ENCODE measurements around the gene DLK1.

The DLK1 gene

GRCh38 chr14:100740196-100740825 is 13.6 kb downstream of the DLK1 start:
- Mint-ChIP-seq H3K4me3 (no peak overlapping the region), H3K9me3 (no peaks in the 10 kb centered on the region), H3K4me1 (ENCODE audit: low read depth) (no peaks in the 10 kb centered on the region), H3K27ac (no peak overlapping the region), H3K36me3 (ENCODE audit: low read depth) (no peaks in the 10 kb centered on the region), H3K27me3 (ENCODE audit: low read depth) (no peaks in the 10 kb centered on the region)
- no peak for DNase-seq (ENCODE audit: low spot score)

- Mint-ChIP-seq H3K27me3 (ENCODE audit: low read depth) (no peaks in the 10 kb centered on the region), H3K27ac (no peak overlapping the region), H3K4me3 (no peak overlapping the region), H3K36me3 (ENCODE audit: low read depth) (no peaks in the 10 kb centered on the region), H3K9me3 (no peaks in the 10 kb centered on the region), H3K4me1 (ENCODE audit: low read depth) (no peaks in the 10 kb centered on the region)
- no peak for DNase-seq (ENCODE audit: low spot score)
These were observed 14.2 kb downstream of the DLK1 start for GRCh38 chr14:100740929-100741328.

- Mint-ChIP-seq H3K4me1 (ENCODE audit: low read depth) (no peaks in the 10 kb centered on the region), H3K4me3 (no peak overlapping the region), H3K27ac (no peak overlapping the region), H3K9me3 (no peaks in the 10 kb centered on the region), H3K27me3 (ENCODE audit: low read depth) (no peaks in the 10 kb centered on the region), H3K36me3 (ENCODE audit: low read depth) (no peaks in the 10 kb centered on the region)
- DNase-seq (ENCODE audit: low spot score) = no peak
These were observed 15.3 kb downstream of the DLK1 start for GRCh38 chr14:100741966-100742365.

- H3K36me3 Mint-ChIP-seq (ENCODE audit: low read depth) = no peaks in the 10 kb centered on the region
- DNase-seq (ENCODE audit: low spot score) = no peak
- no peak overlapping the region for H3K4me3 Mint-ChIP-seq
- H3K9me3 Mint-ChIP-seq = no peaks in the 10 kb centered on the region
- H3K4me1 Mint-ChIP-seq (ENCODE audit: low read depth) = no peaks in the 10 kb centered on the region
- no peaks in the 10 kb centered on the region for H3K27me3 Mint-ChIP-seq (ENCODE audit: low read depth)
- no peak overlapping the region for H3K27ac Mint-ChIP-seq
These were observed 19.6 kb downstream of the DLK1 start for GRCh38 chr14:100746326-100746725.

- no peak for DNase-seq (ENCODE audit: low spot score)
- Mint-ChIP-seq H3K9me3 (no peaks in the 10 kb centered on the region), H3K27ac (no peak overlapping the region), H3K4me1 (ENCODE audit: low read depth) (no peaks in the 10 kb centered on the region), H3K27me3 (ENCODE audit: low read depth) (no peaks in the 10 kb centered on the region), H3K36me3 (ENCODE audit: low read depth) (no peaks in the 10 kb centered on the region), H3K4me3 (no peak overlapping the region)
These were observed 20.4 kb downstream of the DLK1 start for GRCh38 chr14:100747021-100747586.

- no peaks in the 10 kb centered on the region for H3K27me3 Mint-ChIP-seq (ENCODE audit: low read depth)
- H3K4me1 Mint-ChIP-seq (ENCODE audit: low read depth) = no peaks in the 10 kb centered on the region
- H3K36me3 Mint-ChIP-seq (ENCODE audit: low read depth) = no peaks in the 10 kb centered on the region
- no peak overlapping the region for H3K27ac Mint-ChIP-seq
- H3K4me3 Mint-ChIP-seq = no peak overlapping the region
- H3K9me3 Mint-ChIP-seq = no peaks in the 10 kb centered on the region
- DNase-seq (ENCODE audit: low spot score) = no peak
These were observed 21.0 kb downstream of the DLK1 start for GRCh38 chr14:100747736-100748135.

- H3K4me3 Mint-ChIP-seq = no peak overlapping the region
- no peak for DNase-seq (ENCODE audit: low spot score)
- H3K9me3 Mint-ChIP-seq = no peaks in the 10 kb centered on the region
- H3K4me1 Mint-ChIP-seq (ENCODE audit: low read depth) = no peaks in the 10 kb centered on the region
- H3K27me3 Mint-ChIP-seq (ENCODE audit: low read depth) = no peaks in the 10 kb centered on the region
- no peaks in the 10 kb centered on the region for H3K36me3 Mint-ChIP-seq (ENCODE audit: low read depth)
- no peak overlapping the region for H3K27ac Mint-ChIP-seq
These were observed 21.7 kb downstream of the DLK1 start for GRCh38 chr14:100748403-100748802.

- Mint-ChIP-seq H3K27me3 (ENCODE audit: low read depth) (no peaks in the 10 kb centered on the region), H3K36me3 (ENCODE audit: low read depth) (no peaks in the 10 kb centered on the region), H3K4me3 (no peak overlapping the region), H3K9me3 (no peaks in the 10 kb centered on the region), H3K4me1 (ENCODE audit: low read depth) (no peaks in the 10 kb centered on the region), H3K27ac (no peak overlapping the region)
- no peak for DNase-seq (ENCODE audit: low spot score)
These were observed 22.3 kb downstream of the DLK1 start for GRCh38 chr14:100748944-100749343.

- no peaks in the 10 kb centered on the region for H3K27me3 Mint-ChIP-seq (ENCODE audit: low read depth)
- H3K27ac Mint-ChIP-seq = no peak overlapping the region
- DNase-seq (ENCODE audit: low spot score) = no peak
- no peaks in the 10 kb centered on the region for H3K9me3 Mint-ChIP-seq
- no peak overlapping the region for H3K4me3 Mint-ChIP-seq
- H3K4me1 Mint-ChIP-seq (ENCODE audit: low read depth) = no peaks in the 10 kb centered on the region
- H3K36me3 Mint-ChIP-seq (ENCODE audit: low read depth) = no peaks in the 10 kb centered on the region
These were observed 23.4 kb downstream of the DLK1 start for GRCh38 chr14:100749967-100750597.

GRCh38 chr14:100750762-100751699 is 24.3 kb downstream of the DLK1 start:
- Mint-ChIP-seq H3K4me3 (no peak overlapping the region), H3K4me1 (ENCODE audit: low read depth) (no peaks in the 10 kb centered on the region), H3K9me3 (no peaks in the 10 kb centered on the region), H3K27me3 (ENCODE audit: low read depth) (peaks cover 4% of the 10 kb centered on the region), H3K36me3 (ENCODE audit: low read depth) (no peaks in the 10 kb centered on the region), H3K27ac (no peak overlapping the region)
- DNase-seq (ENCODE audit: low spot score) = no peak

GRCh38 chr14:100754020-100754419 is 27.3 kb downstream of the DLK1 start:
- no peaks in the 10 kb centered on the region for H3K36me3 Mint-ChIP-seq (ENCODE audit: low read depth)
- no peak for DNase-seq (ENCODE audit: low spot score)
- no peak overlapping the region for H3K27ac Mint-ChIP-seq
- H3K4me3 Mint-ChIP-seq = no peak overlapping the region
- no peaks in the 10 kb centered on the region for H3K9me3 Mint-ChIP-seq
- H3K27me3 Mint-ChIP-seq (ENCODE audit: low read depth) = peaks cover 8% of the 10 kb centered on the region
- H3K4me1 Mint-ChIP-seq (ENCODE audit: low read depth) = no peaks in the 10 kb centered on the region

GRCh38 chr14:100755649-100756048 is 29.0 kb downstream of the DLK1 start:
- DNase-seq (ENCODE audit: low spot score) = no peak
- no peak overlapping the region for H3K27ac Mint-ChIP-seq
- H3K4me3 Mint-ChIP-seq = no peak overlapping the region

GRCh38 chr14:100761481-100761880 is 34.8 kb downstream of the DLK1 start:
- Mint-ChIP-seq H3K4me1 (ENCODE audit: low read depth) (no peaks in the 10 kb centered on the region), H3K4me3 (no peak overlapping the region), H3K9me3 (no peaks in the 10 kb centered on the region), H3K27ac (no peak overlapping the region), H3K27me3 (ENCODE audit: low read depth) (peaks cover 4% of the 10 kb centered on the region), H3K36me3 (ENCODE audit: low read depth) (no peaks in the 10 kb centered on the region)
- DNase-seq (ENCODE audit: low spot score) = no peak

More at GRCh38 chr14:100755649-100756048, 29.0 kb downstream of the DLK1 start:
- peaks cover 8% of the 10 kb centered on the region for H3K27me3 Mint-ChIP-seq (ENCODE audit: low read depth)
- H3K9me3 Mint-ChIP-seq = no peaks in the 10 kb centered on the region
- no peaks in the 10 kb centered on the region for H3K4me1 Mint-ChIP-seq (ENCODE audit: low read depth)
- H3K36me3 Mint-ChIP-seq (ENCODE audit: low read depth) = no peaks in the 10 kb centered on the region

GRCh38 chr14:100762089-100762515 is 35.4 kb downstream of the DLK1 start:
- H3K36me3 Mint-ChIP-seq (ENCODE audit: low read depth) = no peaks in the 10 kb centered on the region
- DNase-seq (ENCODE audit: low spot score) = no peak
- no peak overlapping the region for H3K4me3 Mint-ChIP-seq
- no peaks in the 10 kb centered on the region for H3K4me1 Mint-ChIP-seq (ENCODE audit: low read depth)
- peaks cover 4% of the 10 kb centered on the region for H3K27me3 Mint-ChIP-seq (ENCODE audit: low read depth)
- H3K27ac Mint-ChIP-seq = no peak overlapping the region
- no peaks in the 10 kb centered on the region for H3K9me3 Mint-ChIP-seq
